ENCODE data around the gene C2CD2L. TPM values are rescaled to one million over a fixed set of nuclear protein-coding genes. Genes with fewer than 3 reads are reported as not detected.

C2CD2L gene
- total and polyA plus RNA-seq, 2 donors from 2014 or later: 16.0 to 17.7 TPM

DNA sequence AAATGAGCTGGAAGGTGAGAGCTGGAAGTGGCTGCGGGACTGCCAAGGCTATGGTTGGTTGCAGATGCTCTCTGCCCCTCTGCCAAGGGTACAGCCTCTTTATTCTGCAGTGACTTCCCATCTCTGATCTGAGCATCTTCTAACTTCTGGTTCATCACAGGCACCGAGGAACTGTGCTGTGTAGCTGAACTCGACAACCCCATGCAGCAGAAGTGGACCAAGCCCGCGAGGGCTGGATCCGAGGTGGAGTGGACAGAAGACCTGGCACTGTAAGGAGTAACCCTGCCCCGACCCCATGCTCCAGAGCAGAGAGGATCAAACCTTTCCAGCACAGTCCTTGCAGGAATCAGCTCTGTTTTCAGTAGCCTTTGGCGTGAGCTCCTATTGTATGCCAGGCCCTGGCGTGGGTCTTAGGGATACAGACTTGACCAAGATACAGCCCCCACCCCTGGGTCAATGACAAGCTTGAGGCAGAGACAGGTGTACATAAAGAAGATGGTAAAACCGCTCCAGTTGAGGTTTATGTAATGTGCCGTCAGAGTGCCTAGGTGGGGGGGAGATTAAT, 4.3 kb downstream of the C2CD2L start:
- intact Hi-C loops (cut with DNase I): no loop called here
- TF ChIP-seq, protein P1, sequence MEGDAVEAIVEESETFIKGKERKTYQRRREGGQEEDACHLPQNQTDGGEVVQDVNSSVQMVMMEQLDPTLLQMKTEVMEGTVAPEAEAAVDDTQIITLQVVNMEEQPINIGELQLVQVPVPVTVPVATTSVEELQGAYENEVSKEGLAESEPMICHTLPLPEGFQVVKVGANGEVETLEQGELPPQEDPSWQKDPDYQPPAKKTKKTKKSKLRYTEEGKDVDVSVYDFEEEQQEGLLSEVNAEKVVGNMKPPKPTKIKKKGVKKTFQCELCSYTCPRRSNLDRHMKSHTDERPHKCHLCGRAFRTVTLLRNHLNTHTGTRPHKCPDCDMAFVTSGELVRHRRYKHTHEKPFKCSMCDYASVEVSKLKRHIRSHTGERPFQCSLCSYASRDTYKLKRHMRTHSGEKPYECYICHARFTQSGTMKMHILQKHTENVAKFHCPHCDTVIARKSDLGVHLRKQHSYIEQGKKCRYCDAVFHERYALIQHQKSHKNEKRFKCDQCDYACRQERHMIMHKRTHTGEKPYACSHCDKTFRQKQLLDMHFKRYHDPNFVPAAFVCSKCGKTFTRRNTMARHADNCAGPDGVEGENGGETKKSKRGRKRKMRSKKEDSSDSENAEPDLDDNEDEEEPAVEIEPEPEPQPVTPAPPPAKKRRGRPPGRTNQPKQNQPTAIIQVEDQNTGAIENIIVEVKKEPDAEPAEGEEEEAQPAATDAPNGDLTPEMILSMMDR (IDR thresholded peaks at IDR 0.05; ENCODE audit: borderline replicate concordance, extremely low read depth, insufficient read depth): no peak
- DNase-seq: no peak
- no peaks in the 10 kb centered on the region for H3K27me3 ChIP-seq (ENCODE audit: control insufficient read depth, insufficient read depth, low read length)
- no peak overlapping the region for H3K27ac ChIP-seq (ENCODE audit: low read depth in 2 of 2, low read length in 2 of 2)
- FAIRE-seq: no peak
- no peak overlapping the region for H3K9ac ChIP-seq (ENCODE audit: low read length in 3 of 3)
- H3K9me3 ChIP-seq (ENCODE audit: control insufficient read depth in 2 of 3, insufficient read depth in 1 of 3, low read length in 3 of 3): no peaks in the 10 kb centered on the region
- H3K36me3 ChIP-seq (ENCODE audit: control insufficient read depth in 2 of 3, insufficient read depth in 3 of 3, low read length in 3 of 3): peaks cover 0 to 28% (median 22%) of the 10 kb centered on the region in 3 donors
- H3K4me1 ChIP-seq (ENCODE audit: control insufficient read depth in 2 of 3, insufficient read depth in 2 of 3, low read depth in 1 of 3, low read length in 3 of 3): peaks cover 3 to 32% (median 18%) of the 10 kb centered on the region in 3 donors
- no peak overlapping the region for H3K4me3 ChIP-seq (ENCODE audit: low read length in 3 of 3)

DNA sequence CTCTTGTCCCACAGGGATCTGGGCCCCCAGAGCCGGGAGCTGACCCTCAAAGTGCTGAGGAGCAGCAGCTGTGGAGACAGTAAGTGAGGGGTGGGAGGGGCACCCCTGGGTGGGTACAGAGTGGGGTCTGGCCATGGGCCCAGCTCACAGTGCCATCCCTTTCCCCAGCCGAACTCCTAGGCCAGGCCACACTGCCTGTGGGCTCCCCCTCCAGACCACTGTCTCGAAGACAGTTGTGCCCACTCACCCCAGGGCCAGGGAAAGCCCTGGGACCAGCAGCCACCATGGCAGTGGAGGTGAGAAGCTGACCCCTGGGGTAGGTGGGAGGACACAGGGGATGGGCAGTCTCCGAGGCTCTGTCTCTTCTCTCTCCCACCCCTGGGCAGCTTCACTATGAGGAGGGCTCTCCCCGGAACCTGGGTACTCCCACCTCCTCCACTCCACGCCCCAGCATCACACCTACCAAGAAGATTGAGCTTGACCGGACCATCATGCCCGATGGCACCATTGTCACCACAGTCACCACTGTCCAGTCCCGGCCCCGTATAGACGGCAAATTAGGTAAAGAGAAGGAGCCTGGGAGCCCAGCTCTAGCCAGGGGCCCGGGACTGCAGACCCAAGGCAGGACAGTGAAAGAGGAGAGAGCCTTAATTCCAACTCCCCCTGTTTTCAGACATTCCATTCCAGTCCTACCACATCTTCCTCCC, 5.3 kb downstream of the C2CD2L start:
- FAIRE-seq (no peak), DNase-seq (peak in 1 of 5 donors; percentile 24)
- H3K27me3 ChIP-seq (ENCODE audit: control insufficient read depth, insufficient read depth, low read length): no peaks in the 10 kb centered on the region
- H3K27ac ChIP-seq (ENCODE audit: low read depth in 2 of 2, low read length in 2 of 2): no peak overlapping the region
- TF ChIP-seq, protein P1 (IDR thresholded peaks at IDR 0.05; ENCODE audit: borderline replicate concordance, extremely low read depth, insufficient read depth): no peak
- no peaks in the 10 kb centered on the region for H3K9me3 ChIP-seq (ENCODE audit: control insufficient read depth in 2 of 3, insufficient read depth in 1 of 3, low read length in 3 of 3)
- intact Hi-C loops (cut with DNase I): no loop called here
- no peak overlapping the region for H3K9ac ChIP-seq (ENCODE audit: low read length in 3 of 3)
- peaks cover 0 to 28% (median 22%) of the 10 kb centered on the region in 3 donors for H3K36me3 ChIP-seq (ENCODE audit: control insufficient read depth in 2 of 3, insufficient read depth in 3 of 3, low read length in 3 of 3)
- H3K4me1 ChIP-seq (ENCODE audit: control insufficient read depth in 2 of 3, insufficient read depth in 2 of 3, low read depth in 1 of 3, low read length in 3 of 3): peaks cover 0 to 26% (median 14%) of the 10 kb centered on the region in 3 donors
- H3K4me3 ChIP-seq (ENCODE audit: low read length in 3 of 3): no peak overlapping the region

DNA sequence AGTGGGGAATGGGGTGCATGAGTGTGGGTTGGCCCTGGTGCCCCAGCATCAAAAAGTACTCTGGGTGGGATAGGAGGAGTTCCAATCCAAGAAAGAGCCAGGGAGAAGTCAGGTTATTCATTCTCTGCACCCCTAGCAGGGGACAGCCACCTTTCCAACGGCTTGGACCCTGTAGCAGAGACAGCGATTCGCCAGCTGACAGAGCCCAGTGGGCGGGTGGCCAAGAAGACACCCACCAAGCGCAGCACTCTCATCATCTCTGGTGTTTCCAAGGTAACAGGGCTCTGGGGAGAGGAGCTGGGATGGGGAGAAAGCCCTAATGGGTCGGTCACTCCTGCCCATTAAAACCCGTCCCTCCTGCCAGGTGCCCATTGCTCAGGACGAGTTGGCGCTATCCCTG, 6.6 kb downstream of the C2CD2L start:
- peaks cover 0 to 28% (median 22%) of the 10 kb centered on the region in 3 donors for H3K36me3 ChIP-seq (ENCODE audit: control insufficient read depth in 2 of 3, insufficient read depth in 3 of 3, low read length in 3 of 3)
- no peaks in the 10 kb centered on the region for H3K27me3 ChIP-seq (ENCODE audit: control insufficient read depth, insufficient read depth, low read length)
- TF ChIP-seq, protein P1 (IDR thresholded peaks at IDR 0.05; ENCODE audit: borderline replicate concordance, extremely low read depth, insufficient read depth): no peak
- no peak overlapping the region for H3K27ac ChIP-seq (ENCODE audit: low read depth in 2 of 2, low read length in 2 of 2)
- H3K9me3 ChIP-seq (ENCODE audit: control insufficient read depth in 2 of 3, insufficient read depth in 1 of 3, low read length in 3 of 3): no peaks in the 10 kb centered on the region
- DNase-seq (no peak), FAIRE-seq (no peak)
- no peak overlapping the region for H3K9ac ChIP-seq (ENCODE audit: low read length in 3 of 3)
- no peak overlapping the region for H3K4me3 ChIP-seq (ENCODE audit: low read length in 3 of 3)
- intact Hi-C loops (cut with DNase I): no loop called here
- peaks cover 0 to 19% (median 8%) of the 10 kb centered on the region in 3 donors for H3K4me1 ChIP-seq (ENCODE audit: control insufficient read depth in 2 of 3, insufficient read depth in 2 of 3, low read depth in 1 of 3, low read length in 3 of 3)

All from kidney (tissue), 14 donors.